Endothelial cell of umbilical vein (primary cell): ENCODE data around the gene TMEM108. TPM values are rescaled to one million over a fixed set of nuclear protein-coding genes. Genes with fewer than 3 reads are reported as not detected.

ENCODE experiments used
- BruUV-seq: library from RNA; stranded (reverse); fragments of 400-500 nt; replicated peaks from 2 replicates; lab custom pipeline; 2021; lab: Mats Ljungman, UMichigan
- CTCF ChIA-PET: fragments of 300-600, 350-600 bp; sonication (Branson Sonifier 250); formaldehyde crosslinking; loops from one replicate; lab custom pipeline; 2021; ENCODE audit warnings: antibody characterized with exemption, inconsistent platforms; lab: Charles Lee
- POLR2A ChIA-PET: fragments of 300-600, 350-600 bp; sonication (Branson Sonifier 250); formaldehyde crosslinking; loops from one replicate; lab custom pipeline; 2021; ENCODE audit warnings: antibody characterized with exemption, inconsistent platforms; lab: Charles Lee
- DNase-seq: peaks from one replicate; pipeline ENCODE4 v3.0.0-alpha.2; 2011; ENCODE audit warnings: low read depth, low spot score
- FAIRE-seq: peaks from 2 replicates; lab custom pipeline; 2011; peaks lifted over from hg19 to GRCh38; lab: Jason Lieb, UNC
- H2AFZ ChIP-seq: 2 replicates; pipeline ENCODE4 v1.6.0; 2012; ENCODE audit warnings: low read depth, low read length, control low read depth, inconsistent platforms
- H3K27ac ChIP-seq: 2 replicates; pipeline ENCODE4 v1.5.1; 2011; ENCODE audit warnings: low read depth, mild to moderate bottlenecking, control low read depth, low read length, moderate library complexity; ENCODE audit not compliant: insufficient read depth
- H3K27me3 ChIP-seq, 2 experiments: 2 replicates each; pipeline versions ENCODE4 v1.6.0 to v1.6.1; 2011; ENCODE audit warnings: low read length in 2 of 2, mixed read lengths in 1 of 2; ENCODE audit not compliant: control insufficient read depth in 2 of 2, insufficient read depth in 2 of 2
- H3K36me3 ChIP-seq, 2 experiments: 2 replicates in 1 of 2; 3 replicates in 1 of 2; pipeline ENCODE4 v1.5.1; 2011; ENCODE audit warnings: low read length in 2 of 2, mild to moderate bottlenecking in 1 of 2, moderate library complexity in 1 of 2; ENCODE audit not compliant: control insufficient read depth in 2 of 2, insufficient read depth in 2 of 2; ENCODE audit errors: extremely low read depth in 1 of 2
- H3K4me1 ChIP-seq: 3 replicates; pipeline ENCODE4 v1.5.1; 2011; ENCODE audit warnings: mild to moderate bottlenecking, low read length; ENCODE audit not compliant: control insufficient read depth, insufficient read depth; ENCODE audit errors: extremely low read depth
- H3K4me2 ChIP-seq: 2 replicates; pipeline ENCODE4 v1.6.1; 2011; ENCODE audit warnings: low read length, control low read depth, mixed read lengths; ENCODE audit not compliant: insufficient read depth
- H3K4me3 ChIP-seq, 3 experiments: fragments of 200-600 bp in 1 of 3; sonication (generic), shearing (Covaris generic) in 1 of 3; replicated peaks in 1 of 3; 2 replicates each; pipeline ENCODE4 v1.5.1; 2011 to 2016; ENCODE audit warnings: control low read depth in 3 of 3, low read length in 3 of 3, mild to moderate bottlenecking in 2 of 3, inconsistent platforms in 1 of 3, low read depth in 1 of 3, moderate library complexity in 1 of 3; ENCODE audit not compliant: insufficient read depth in 1 of 3
- H3K79me2 ChIP-seq: 2 replicates; pipeline ENCODE4 v1.6.0; 2012; ENCODE audit warnings: low read length, inconsistent platforms; ENCODE audit not compliant: control insufficient read depth, insufficient read depth
- H3K9ac ChIP-seq: replicated peaks from 2 replicates; pipeline ENCODE3; 2011; ENCODE audit warnings: low read length, control low read depth; ENCODE audit not compliant: insufficient read depth; ENCODE audit errors: extremely low read depth
- H3K9me1 ChIP-seq: replicated peaks from 3 replicates; pipeline ENCODE4 v1.6.0; 2011; ENCODE audit warnings: mild to moderate bottlenecking, low read length; ENCODE audit not compliant: control insufficient read depth, insufficient read depth; ENCODE audit errors: extremely low read depth
- H3K9me3 ChIP-seq: replicated peaks from 2 replicates; pipeline ENCODE4 v1.5.1; 2012; ENCODE audit warnings: low read length, inconsistent platforms; ENCODE audit not compliant: control insufficient read depth, insufficient read depth
- H4K20me1 ChIP-seq: replicated peaks from 2 replicates; pipeline ENCODE3; 2011; ENCODE audit warnings: mild to moderate bottlenecking, low read length; ENCODE audit not compliant: control insufficient read depth, insufficient read depth; ENCODE audit errors: extremely low read depth
- CTCF ChIP-seq, 2 donors: IDR thresholded peaks; 1 replicate in 1 of 2; 2 replicates in 1 of 2; pipeline ENCODE4 v1.5.1; 2011; ENCODE audit warnings: low read length in 2 of 2, mild to moderate bottlenecking in 2 of 2, moderate library complexity in 2 of 2, control low read depth in 1 of 2, inconsistent platforms in 1 of 2, low read depth in 1 of 2; ENCODE audit not compliant: insufficient read depth in 1 of 2; ENCODE audit errors: extremely low read depth in 1 of 2
- EZH2 ChIP-seq: IDR thresholded peaks from 2 replicates; pipeline ENCODE4 v1.6.1; 2012; ENCODE audit warnings: borderline replicate concordance, low read depth, mild to moderate bottlenecking, moderate library complexity, low read length, inconsistent platforms; ENCODE audit not compliant: severe bottlenecking
- FOS ChIP-seq: IDR thresholded peaks from 2 replicates; pipeline ENCODE4 v1.6.1; 2011; ENCODE audit warnings: mild to moderate bottlenecking, low read length, moderate library complexity, borderline replicate concordance; ENCODE audit not compliant: insufficient read depth
- GATA2 ChIP-seq: IDR thresholded peaks from 2 replicates; pipeline ENCODE4 v1.7.0; 2011; ENCODE audit warnings: low read depth, mild to moderate bottlenecking, moderate library complexity, mixed read lengths, low read length; ENCODE audit not compliant: insufficient read length, insufficient read depth
- JUN ChIP-seq: IDR thresholded peaks from 2 replicates; pipeline ENCODE4 v1.6.1; 2011; ENCODE audit warnings: borderline replicate concordance, low read depth; ENCODE audit not compliant: insufficient read length, insufficient read depth
- MAX ChIP-seq: IDR thresholded peaks from 2 replicates; pipeline ENCODE4 v1.6.1; 2011; ENCODE audit not compliant: insufficient read depth, insufficient read length
- MYC ChIP-seq: IDR thresholded peaks from one replicate; pipeline ENCODE4 v1.6.1; 2011; ENCODE audit warnings: mild to moderate bottlenecking, low read depth, low read length
- POLR2A ChIP-seq: IDR thresholded peaks from 2 replicates; pipeline ENCODE4 v1.6.1; 2012; ENCODE audit warnings: low read depth, mild to moderate bottlenecking, control low read depth, low read length
- POLR2AphosphoS5 ChIP-seq: IDR thresholded peaks from 2 replicates; pipeline ENCODE4 v1.6.1; 2012; ENCODE audit warnings: low read depth, mild to moderate bottlenecking, control low read depth, low read length, moderate library complexity; ENCODE audit not compliant: insufficient read depth
- dilution Hi-C: fragments of 300-500 bp; cut with MboI; formaldehyde crosslinking; loops from one replicate; pipeline ENCODE4 v1.15.0; 2019; ENCODE audit warnings: low sequenced_read_pairs; ENCODE audit not compliant: extremely low pct_ligation_motif_present
- intact Hi-C: fragments of 100-400 bp; cut with micrococcal nuclease; formaldehyde crosslinking; loops from one replicate; pipeline ENCODE4 v1.10.0; 2022
- polyA plus RNA-seq, 4 experiments: library from polyadenylated mRNA; depleted of rRNA in 3 of 4; stranded (reverse) in 3 of 4; unstranded in 1 of 4; fragments of >200 nt; gene quantifications; 2 replicates each; pipeline versions ENCODE4 v1.2.1 to v1.2.3, GENCODE V29; 2011 to 2012; ENCODE audit warnings: missing spikeins in 1 of 4
- total RNA-seq: library from RNA; stranded (reverse); gene quantifications from 2 replicates; pipeline ENCODE4 v1.2.3, GENCODE V29; 2021

TMEM108 gene
- total and polyA plus RNA-seq, 2 donors (not counting 3 experiments of a cell fraction or from before 2014, with no cell fraction given) = 0.40 to 1.1 TPM

GRCh38 chr3:133042778-133043177, 4.6 kb downstream of the TMEM108 start:
- no peaks in the 10 kb centered on the region for H3K79me2 ChIP-seq
- H3K27ac ChIP-seq = no peak overlapping the region
- H3K4me2 ChIP-seq = no peak overlapping the region
- intact Hi-C loops = loop anchor here (5.0 kb wide), 1 partner anchor 260 kb away; no protein-coding TSS in a partner anchor
- no peak for FAIRE-seq
- H4K20me1 ChIP-seq = no peaks in the 10 kb centered on the region
- H3K9me3 ChIP-seq = no peaks in the 10 kb centered on the region
- no peak overlapping the region for H2AFZ ChIP-seq
- no peak overlapping the region for H3K4me3 ChIP-seq
- ChIA-PET POLR2A (no interaction called here), CTCF (interaction anchor here (1.4 to 7.0 kb wide), 11 partner anchors 14 to 380 kb away, joined by 3 to 528 read pairs (median 12); no protein-coding TSS in a partner anchor)
- dilution Hi-C loops = no loop called here
- no peaks in the 10 kb centered on the region for H3K36me3 ChIP-seq
- TF ChIP-seq FOS (no peak), EZH2 (no peak), MAX (no peak), POLR2A (no peak), CTCF (IDR thresholded peaks at IDR 0.05; ENCODE audit: extremely low read depth in 1 of 2, insufficient read depth in 1 of 2, low read depth in 1 of 2, low read length in 2 of 2) (no peak), MYC (no peak), POLR2AphosphoS5 (no peak), GATA2 (no peak), JUN (no peak)
- peaks cover 18 to 21% of the 10 kb centered on the region in 2 experiments for H3K27me3 ChIP-seq
- BruUV-seq = no TSS peak
- H3K9me1 ChIP-seq = no peaks in the 10 kb centered on the region
- H3K4me1 ChIP-seq = peaks cover 6% of the 10 kb centered on the region
- no peak overlapping the region for H3K9ac ChIP-seq
- DNase-seq = no peak
